ENCODE results near the gene FBXL17.

DNA sequence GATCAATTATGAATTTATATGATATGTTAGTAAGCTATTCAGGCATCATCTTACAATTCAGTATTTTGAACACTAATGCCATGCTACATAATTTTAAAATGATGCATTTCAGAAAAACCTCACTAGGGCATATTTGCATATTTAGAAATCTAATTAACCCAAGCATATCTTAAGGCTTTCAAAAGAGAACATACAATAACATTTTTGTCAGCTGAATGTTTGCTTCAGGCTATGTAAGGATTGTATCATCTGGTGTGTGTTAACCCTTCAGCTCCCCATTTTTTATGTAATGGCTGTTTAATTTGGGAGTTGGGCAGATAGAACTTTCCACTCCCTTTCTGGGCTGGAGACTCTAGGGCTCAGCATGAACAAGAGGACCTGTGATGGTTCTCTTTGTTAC lies 412.1 kb downstream of the FBXL17 start:
- TF ChIP-seq RARB (CRISPR knock-in tag; IDR thresholded peaks at IDR 0.05) (no peak), CTCF (IDR thresholded peaks at IDR 0.05) (no peak), RFX5 (IDR thresholded peaks at IDR 0.05) (no peak), EHMT2 (IDR thresholded peaks at IDR 0.05; ENCODE audit: low read depth) (no peak), MYC (IDR thresholded peaks at IDR 0.05; ENCODE audit: borderline replicate concordance, low read length) (no peak), JUNB (IDR thresholded peaks at IDR 0.05) (no peak), POLR2A (IDR thresholded peaks at IDR 0.05; ENCODE audit: low read length) (no peak)
- TF ChIP-seq, protein P1, sequence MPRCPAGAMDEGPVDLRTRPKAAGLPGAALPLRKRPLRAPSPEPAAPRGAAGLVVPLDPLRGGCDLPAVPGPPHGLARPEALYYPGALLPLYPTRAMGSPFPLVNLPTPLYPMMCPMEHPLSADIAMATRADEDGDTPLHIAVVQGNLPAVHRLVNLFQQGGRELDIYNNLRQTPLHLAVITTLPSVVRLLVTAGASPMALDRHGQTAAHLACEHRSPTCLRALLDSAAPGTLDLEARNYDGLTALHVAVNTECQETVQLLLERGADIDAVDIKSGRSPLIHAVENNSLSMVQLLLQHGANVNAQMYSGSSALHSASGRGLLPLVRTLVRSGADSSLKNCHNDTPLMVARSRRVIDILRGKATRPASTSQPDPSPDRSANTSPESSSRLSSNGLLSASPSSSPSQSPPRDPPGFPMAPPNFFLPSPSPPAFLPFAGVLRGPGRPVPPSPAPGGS (IDR thresholded peaks at IDR 0.05), result no peak
- TF ChIP-seq, protein P2, sequence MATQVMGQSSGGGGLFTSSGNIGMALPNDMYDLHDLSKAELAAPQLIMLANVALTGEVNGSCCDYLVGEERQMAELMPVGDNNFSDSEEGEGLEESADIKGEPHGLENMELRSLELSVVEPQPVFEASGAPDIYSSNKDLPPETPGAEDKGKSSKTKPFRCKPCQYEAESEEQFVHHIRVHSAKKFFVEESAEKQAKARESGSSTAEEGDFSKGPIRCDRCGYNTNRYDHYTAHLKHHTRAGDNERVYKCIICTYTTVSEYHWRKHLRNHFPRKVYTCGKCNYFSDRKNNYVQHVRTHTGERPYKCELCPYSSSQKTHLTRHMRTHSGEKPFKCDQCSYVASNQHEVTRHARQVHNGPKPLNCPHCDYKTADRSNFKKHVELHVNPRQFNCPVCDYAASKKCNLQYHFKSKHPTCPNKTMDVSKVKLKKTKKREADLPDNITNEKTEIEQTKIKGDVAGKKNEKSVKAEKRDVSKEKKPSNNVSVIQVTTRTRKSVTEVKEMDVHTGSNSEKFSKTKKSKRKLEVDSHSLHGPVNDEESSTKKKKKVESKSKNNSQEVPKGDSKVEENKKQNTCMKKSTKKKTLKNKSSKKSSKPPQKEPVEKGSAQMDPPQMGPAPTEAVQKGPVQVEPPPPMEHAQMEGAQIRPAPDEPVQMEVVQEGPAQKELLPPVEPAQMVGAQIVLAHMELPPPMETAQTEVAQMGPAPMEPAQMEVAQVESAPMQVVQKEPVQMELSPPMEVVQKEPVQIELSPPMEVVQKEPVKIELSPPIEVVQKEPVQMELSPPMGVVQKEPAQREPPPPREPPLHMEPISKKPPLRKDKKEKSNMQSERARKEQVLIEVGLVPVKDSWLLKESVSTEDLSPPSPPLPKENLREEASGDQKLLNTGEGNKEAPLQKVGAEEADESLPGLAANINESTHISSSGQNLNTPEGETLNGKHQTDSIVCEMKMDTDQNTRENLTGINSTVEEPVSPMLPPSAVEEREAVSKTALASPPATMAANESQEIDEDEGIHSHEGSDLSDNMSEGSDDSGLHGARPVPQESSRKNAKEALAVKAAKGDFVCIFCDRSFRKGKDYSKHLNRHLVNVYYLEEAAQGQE (IDR thresholded peaks at IDR 0.05), result no peak

Data from A549 (cell line).